Panc1 (cell line): Measurements from ENCODE around the gene KCNA10. TPM values are rescaled to one million over a fixed set of nuclear protein-coding genes. Genes with fewer than 3 reads are reported as not detected.

Experiments used
- ATAC-seq: fragments of 200-7000 bp; cut with Tn5 transposase; 2 replicates; pipeline ENCODE4 v1.9.1; 2020; ENCODE audit warnings: mild to moderate bottlenecking, moderate library complexity
- BruUV-seq: library from RNA; stranded (reverse); fragments of 400-500 nt; replicated peaks from 2 replicates; lab custom pipeline; 2021; lab: Mats Ljungman, UMichigan
- CTCF ChIA-PET: fragments of 300-600 bp; sonication (Branson Sonifier 250); formaldehyde crosslinking; loops from one replicate; lab custom pipeline; 2022; ENCODE audit warnings: antibody characterized with exemption; lab: Charles Lee
- POLR2A ChIA-PET: fragments of 300-600 bp; sonication (Branson Sonifier 250); formaldehyde crosslinking; loops from one replicate; lab custom pipeline; 2022; ENCODE audit warnings: antibody characterized with exemption; lab: Charles Lee
- DNase-seq: peaks from one replicate; pipeline ENCODE4 v3.0.0-alpha.2; 2010; ENCODE audit warnings: low read depth, low spot score
- H3K27ac ChIP-seq: 2 replicates; pipeline ENCODE4 v1.5.1; 2011; ENCODE audit warnings: mild to moderate bottlenecking, low read length, inconsistent platforms
- H3K27me3 ChIP-seq: fragments of 200-500 bp; sonication (Bioruptor generic); 2 replicates; pipeline ENCODE4 v1.6.0; 2014; ENCODE audit warnings: low read length, inconsistent platforms; ENCODE audit not compliant: control insufficient read depth, insufficient read depth
- H3K36me3 ChIP-seq: fragments of 200-500 bp; sonication (Bioruptor generic); 2 replicates; pipeline ENCODE4 v1.5.1; 2014; ENCODE audit warnings: inconsistent platforms, mild to moderate bottlenecking, low read length, moderate library complexity; ENCODE audit not compliant: control insufficient read depth, insufficient read depth
- H3K4me1 ChIP-seq: 2 replicates; pipeline ENCODE4 v1.5.1; 2011; ENCODE audit warnings: inconsistent platforms, mild to moderate bottlenecking, low read length, moderate library complexity; ENCODE audit not compliant: control insufficient read depth, insufficient read depth
- H3K4me3 ChIP-seq, 2 experiments: 2 replicates each; pipeline ENCODE4 v1.5.1; 2011 to 2012; ENCODE audit warnings: low read depth in 2 of 2, low read length in 2 of 2, mild to moderate bottlenecking in 2 of 2, inconsistent platforms in 1 of 2, moderate library complexity in 1 of 2
- H3K9me3 ChIP-seq: fragments of 200-500 bp; sonication (Bioruptor generic); 2 replicates; pipeline ENCODE4 v1.5.1; 2014; ENCODE audit warnings: low read depth, mild to moderate bottlenecking, inconsistent platforms, low read length, moderate library complexity; ENCODE audit not compliant: control insufficient read depth, insufficient read depth
- POLR2AphosphoS5 ChIP-seq: IDR thresholded peaks from 2 replicates; pipeline ENCODE4 v1.6.1; 2012; ENCODE audit warnings: mild to moderate bottlenecking, low read depth, low read length, moderate library complexity
- SIN3A ChIP-seq: IDR thresholded peaks from 2 replicates; pipeline ENCODE4 v1.6.1; 2012; ENCODE audit warnings: low read depth, mild to moderate bottlenecking, low read length, moderate library complexity, borderline replicate concordance; ENCODE audit not compliant: insufficient read depth
- TCF7L2 ChIP-seq: IDR thresholded peaks from 2 replicates; pipeline ENCODE4 v1.6.1; 2011; ENCODE audit warnings: mild to moderate bottlenecking, low read depth, low read length, inconsistent platforms
- in situ Hi-C: cut with HindIII; loops from 2 replicates; pipeline ENCODE4 v1.10.0; 2016; ENCODE audit warnings: low sequenced_read_pairs, low pct_unique_long_range_greater_than_20kb
- intact Hi-C: fragments of 100-400 bp; cut with micrococcal nuclease; formaldehyde crosslinking; loops from one replicate; pipeline ENCODE4 v1.10.0; 2022; ENCODE audit not compliant: unreplicated experiment
- total RNA-seq: library from RNA; stranded (reverse); gene quantifications from one replicate; pipeline ENCODE4 v1.2.1, GENCODE V29; 2021; ENCODE audit not compliant: unreplicated experiment
- TF ChIP-seq, protein P1 (sequence below), 2 experiments: IDR thresholded peaks; 2 replicates each; pipeline ENCODE4 v1.6.1; 2011 to 2012; ENCODE audit warnings: low read depth in 2 of 2, control low read depth in 1 of 2, low read length in 1 of 2, mild to moderate bottlenecking in 1 of 2, moderate library complexity in 1 of 2; ENCODE audit not compliant: insufficient read depth in 1 of 2
- TF ChIP-seq, protein P2 (sequence below): fragments of 450-650 bp; IDR thresholded peaks from 2 replicates; pipeline ENCODE4 v1.5.1; 2017; ENCODE audit warnings: mild to moderate bottlenecking

Gene KCNA10
- total RNA-seq, 1 experiment from 2014 or later = not detected

DNA sequence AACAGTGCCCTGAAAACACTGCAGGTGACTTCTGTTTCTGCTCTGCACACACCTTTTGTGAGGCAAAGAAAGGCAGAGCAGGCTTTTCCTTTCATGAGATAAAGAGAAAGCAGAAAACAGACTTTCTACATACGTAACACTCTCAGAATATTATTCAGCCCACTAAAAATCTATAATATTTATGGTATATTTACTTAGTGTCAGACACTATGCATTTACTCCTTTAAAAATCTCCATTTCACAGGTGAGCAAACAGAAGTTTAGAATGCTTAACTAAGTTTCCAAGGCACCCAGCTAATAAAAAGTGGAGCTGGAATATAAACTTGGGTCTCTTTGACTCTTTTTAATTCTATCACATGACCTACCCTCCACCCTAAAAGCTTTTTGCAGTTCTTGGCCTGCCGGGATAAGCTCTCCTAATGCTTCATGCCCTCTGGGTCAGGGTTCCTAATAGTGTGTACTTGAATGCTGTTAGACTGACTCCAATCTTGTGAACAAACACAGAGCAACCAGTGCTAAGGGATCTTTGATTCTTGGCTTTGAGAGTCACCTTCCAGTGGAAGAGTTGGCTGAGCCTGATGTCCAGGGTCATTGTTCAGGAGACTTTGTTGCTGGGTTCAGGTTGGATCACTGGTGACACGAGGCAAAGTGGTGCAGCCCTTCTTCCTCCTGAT lies 40.9 kb downstream of the KCNA10 start:
- H3K27ac ChIP-seq = no peak overlapping the region
- intact Hi-C loops = no loop called here

DNA sequence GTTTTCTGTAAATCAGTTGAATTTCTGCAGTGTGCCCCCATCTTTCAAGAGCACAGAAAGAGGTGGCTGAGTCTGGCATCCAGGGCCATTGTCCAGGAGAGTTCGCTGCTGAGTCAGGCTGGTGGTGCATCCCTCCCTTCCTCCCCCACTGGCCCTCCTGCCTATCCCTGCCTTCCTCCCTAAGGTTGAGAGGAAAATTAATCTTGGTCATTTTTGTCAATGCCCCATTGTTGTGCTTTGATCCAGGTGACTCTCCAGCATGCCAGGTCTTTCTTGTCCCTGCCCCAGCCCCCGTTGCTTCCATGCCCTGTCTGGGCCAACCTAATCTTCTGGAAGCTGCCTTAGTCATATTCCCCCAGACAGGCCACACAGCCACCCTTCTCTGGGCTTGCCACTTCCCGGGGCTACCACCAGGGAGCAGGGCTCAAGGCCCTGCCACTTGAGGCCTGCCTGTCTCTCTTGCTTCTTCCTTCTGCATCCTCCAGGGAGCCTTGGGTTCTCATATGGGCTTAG lies 41.5 kb downstream of the KCNA10 start:
- Histone ChIP-seq H3K4me1 (peaks cover 8% of the 10 kb centered on the region; the same call in 1 of the 2 replicates), H3K4me3 (no peak overlapping the region), H3K27me3 (no peaks in the 10 kb centered on the region), H3K27ac (no peak overlapping the region), H3K9me3 (no peaks in the 10 kb centered on the region), H3K36me3 (no peaks in the 10 kb centered on the region)
- CTCF ChIA-PET = no interaction called here
- intact Hi-C loops = no loop called here
- BruUV-seq = no TSS peak
- in situ Hi-C loops = no loop called here
- POLR2A ChIA-PET = no interaction called here
- ATAC-seq (peak; percentile 68), DNase-seq (no peak)
- TF ChIP-seq POLR2AphosphoS5 (no peak), SIN3A (no peak), TCF7L2 (no peak)
- TF ChIP-seq, protein P1, sequence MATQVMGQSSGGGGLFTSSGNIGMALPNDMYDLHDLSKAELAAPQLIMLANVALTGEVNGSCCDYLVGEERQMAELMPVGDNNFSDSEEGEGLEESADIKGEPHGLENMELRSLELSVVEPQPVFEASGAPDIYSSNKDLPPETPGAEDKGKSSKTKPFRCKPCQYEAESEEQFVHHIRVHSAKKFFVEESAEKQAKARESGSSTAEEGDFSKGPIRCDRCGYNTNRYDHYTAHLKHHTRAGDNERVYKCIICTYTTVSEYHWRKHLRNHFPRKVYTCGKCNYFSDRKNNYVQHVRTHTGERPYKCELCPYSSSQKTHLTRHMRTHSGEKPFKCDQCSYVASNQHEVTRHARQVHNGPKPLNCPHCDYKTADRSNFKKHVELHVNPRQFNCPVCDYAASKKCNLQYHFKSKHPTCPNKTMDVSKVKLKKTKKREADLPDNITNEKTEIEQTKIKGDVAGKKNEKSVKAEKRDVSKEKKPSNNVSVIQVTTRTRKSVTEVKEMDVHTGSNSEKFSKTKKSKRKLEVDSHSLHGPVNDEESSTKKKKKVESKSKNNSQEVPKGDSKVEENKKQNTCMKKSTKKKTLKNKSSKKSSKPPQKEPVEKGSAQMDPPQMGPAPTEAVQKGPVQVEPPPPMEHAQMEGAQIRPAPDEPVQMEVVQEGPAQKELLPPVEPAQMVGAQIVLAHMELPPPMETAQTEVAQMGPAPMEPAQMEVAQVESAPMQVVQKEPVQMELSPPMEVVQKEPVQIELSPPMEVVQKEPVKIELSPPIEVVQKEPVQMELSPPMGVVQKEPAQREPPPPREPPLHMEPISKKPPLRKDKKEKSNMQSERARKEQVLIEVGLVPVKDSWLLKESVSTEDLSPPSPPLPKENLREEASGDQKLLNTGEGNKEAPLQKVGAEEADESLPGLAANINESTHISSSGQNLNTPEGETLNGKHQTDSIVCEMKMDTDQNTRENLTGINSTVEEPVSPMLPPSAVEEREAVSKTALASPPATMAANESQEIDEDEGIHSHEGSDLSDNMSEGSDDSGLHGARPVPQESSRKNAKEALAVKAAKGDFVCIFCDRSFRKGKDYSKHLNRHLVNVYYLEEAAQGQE (IDR thresholded peaks at IDR 0.05; ENCODE audit: insufficient read depth in 1 of 2, low read depth in 2 of 2, low read length in 1 of 2) = no peak
- TF ChIP-seq, protein P2, sequence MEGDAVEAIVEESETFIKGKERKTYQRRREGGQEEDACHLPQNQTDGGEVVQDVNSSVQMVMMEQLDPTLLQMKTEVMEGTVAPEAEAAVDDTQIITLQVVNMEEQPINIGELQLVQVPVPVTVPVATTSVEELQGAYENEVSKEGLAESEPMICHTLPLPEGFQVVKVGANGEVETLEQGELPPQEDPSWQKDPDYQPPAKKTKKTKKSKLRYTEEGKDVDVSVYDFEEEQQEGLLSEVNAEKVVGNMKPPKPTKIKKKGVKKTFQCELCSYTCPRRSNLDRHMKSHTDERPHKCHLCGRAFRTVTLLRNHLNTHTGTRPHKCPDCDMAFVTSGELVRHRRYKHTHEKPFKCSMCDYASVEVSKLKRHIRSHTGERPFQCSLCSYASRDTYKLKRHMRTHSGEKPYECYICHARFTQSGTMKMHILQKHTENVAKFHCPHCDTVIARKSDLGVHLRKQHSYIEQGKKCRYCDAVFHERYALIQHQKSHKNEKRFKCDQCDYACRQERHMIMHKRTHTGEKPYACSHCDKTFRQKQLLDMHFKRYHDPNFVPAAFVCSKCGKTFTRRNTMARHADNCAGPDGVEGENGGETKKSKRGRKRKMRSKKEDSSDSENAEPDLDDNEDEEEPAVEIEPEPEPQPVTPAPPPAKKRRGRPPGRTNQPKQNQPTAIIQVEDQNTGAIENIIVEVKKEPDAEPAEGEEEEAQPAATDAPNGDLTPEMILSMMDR = no peak

More for the DNA sequence above, 40.9 kb downstream of the KCNA10 start:
- TF ChIP-seq TCF7L2 (no peak), SIN3A (no peak), POLR2AphosphoS5 (no peak)
- TF ChIP-seq, protein P2 = no peak
- TF ChIP-seq, protein P1 (IDR thresholded peaks at IDR 0.05; ENCODE audit: insufficient read depth in 1 of 2, low read depth in 2 of 2, low read length in 1 of 2) = no peak
- Histone ChIP-seq H3K4me3 (no peak overlapping the region), H3K9me3 (no peaks in the 10 kb centered on the region), H3K27me3 (no peaks in the 10 kb centered on the region), H3K36me3 (no peaks in the 10 kb centered on the region), H3K4me1 (peaks cover 8% of the 10 kb centered on the region; the same call in 1 of the 2 replicates)
- CTCF ChIA-PET = no interaction called here
- BruUV-seq = no TSS peak
- in situ Hi-C loops = no loop called here
- ATAC-seq (no peak), DNase-seq (no peak)
- POLR2A ChIA-PET = no interaction called here
